Lower leg skin (tissue), 3 donors: ENCODE measurements around the gene TSPAN1.

Source experiments
- POLR2A ChIP-seq, 2 donors: fragments of 450-650 bp; IDR thresholded peaks; one replicate each; pipeline ENCODE4 v1.6.1; 2016 to 2017; ENCODE audit warnings: antibody characterized with exemption in 2 of 2, mild to moderate bottlenecking in 1 of 2, moderate library complexity in 1 of 2
- TF ChIP-seq, protein P1 (sequence below), 3 donors: fragments of 450-650 bp; IDR thresholded peaks; one replicate each; pipeline ENCODE4 v1.5.1; 2016; ENCODE audit warnings: antibody characterized with exemption in 3 of 3, mild to moderate bottlenecking in 3 of 3, moderate library complexity in 2 of 3

DNA sequence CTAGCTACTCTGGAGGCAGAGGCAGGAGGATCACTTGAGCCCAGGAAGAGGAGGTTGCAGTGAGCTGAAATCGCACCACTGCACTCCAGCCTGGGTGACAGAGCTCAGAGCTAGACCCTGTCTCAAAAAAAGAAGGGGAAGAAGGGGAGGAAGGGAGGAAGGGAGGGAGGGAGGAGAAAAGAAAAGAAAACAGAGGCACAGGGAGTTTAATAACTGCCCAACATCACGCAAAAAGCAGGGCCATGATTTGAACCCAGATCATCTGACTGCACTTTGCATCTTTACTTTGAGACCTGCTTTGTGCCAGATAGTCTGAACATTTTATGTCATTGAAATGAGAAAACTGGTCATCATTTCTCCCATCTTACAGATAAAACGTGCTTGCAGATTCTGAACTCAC lies 30.3 kb downstream of the TSPAN1 start:
- no peak for TF ChIP-seq POLR2A (IDR thresholded peaks at IDR 0.05)
- TF ChIP-seq, protein P1, sequence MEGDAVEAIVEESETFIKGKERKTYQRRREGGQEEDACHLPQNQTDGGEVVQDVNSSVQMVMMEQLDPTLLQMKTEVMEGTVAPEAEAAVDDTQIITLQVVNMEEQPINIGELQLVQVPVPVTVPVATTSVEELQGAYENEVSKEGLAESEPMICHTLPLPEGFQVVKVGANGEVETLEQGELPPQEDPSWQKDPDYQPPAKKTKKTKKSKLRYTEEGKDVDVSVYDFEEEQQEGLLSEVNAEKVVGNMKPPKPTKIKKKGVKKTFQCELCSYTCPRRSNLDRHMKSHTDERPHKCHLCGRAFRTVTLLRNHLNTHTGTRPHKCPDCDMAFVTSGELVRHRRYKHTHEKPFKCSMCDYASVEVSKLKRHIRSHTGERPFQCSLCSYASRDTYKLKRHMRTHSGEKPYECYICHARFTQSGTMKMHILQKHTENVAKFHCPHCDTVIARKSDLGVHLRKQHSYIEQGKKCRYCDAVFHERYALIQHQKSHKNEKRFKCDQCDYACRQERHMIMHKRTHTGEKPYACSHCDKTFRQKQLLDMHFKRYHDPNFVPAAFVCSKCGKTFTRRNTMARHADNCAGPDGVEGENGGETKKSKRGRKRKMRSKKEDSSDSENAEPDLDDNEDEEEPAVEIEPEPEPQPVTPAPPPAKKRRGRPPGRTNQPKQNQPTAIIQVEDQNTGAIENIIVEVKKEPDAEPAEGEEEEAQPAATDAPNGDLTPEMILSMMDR (IDR thresholded peaks at IDR 0.05), result no peak
